Stimulated activated CD4-positive, alpha-beta T cell treated with anti-CD3 and anti-CD28 coated beads, Interleukin-4, amount 100 ng/mL, for 4 hours (primary cell): ENCODE measurements around the gene TFF1.

Experiments
- DNase-seq, 2 experiments: peaks; one replicate each; pipeline ENCODE4 v3.0.0-alpha.2; 2020

Gene TFF1

DNA sequence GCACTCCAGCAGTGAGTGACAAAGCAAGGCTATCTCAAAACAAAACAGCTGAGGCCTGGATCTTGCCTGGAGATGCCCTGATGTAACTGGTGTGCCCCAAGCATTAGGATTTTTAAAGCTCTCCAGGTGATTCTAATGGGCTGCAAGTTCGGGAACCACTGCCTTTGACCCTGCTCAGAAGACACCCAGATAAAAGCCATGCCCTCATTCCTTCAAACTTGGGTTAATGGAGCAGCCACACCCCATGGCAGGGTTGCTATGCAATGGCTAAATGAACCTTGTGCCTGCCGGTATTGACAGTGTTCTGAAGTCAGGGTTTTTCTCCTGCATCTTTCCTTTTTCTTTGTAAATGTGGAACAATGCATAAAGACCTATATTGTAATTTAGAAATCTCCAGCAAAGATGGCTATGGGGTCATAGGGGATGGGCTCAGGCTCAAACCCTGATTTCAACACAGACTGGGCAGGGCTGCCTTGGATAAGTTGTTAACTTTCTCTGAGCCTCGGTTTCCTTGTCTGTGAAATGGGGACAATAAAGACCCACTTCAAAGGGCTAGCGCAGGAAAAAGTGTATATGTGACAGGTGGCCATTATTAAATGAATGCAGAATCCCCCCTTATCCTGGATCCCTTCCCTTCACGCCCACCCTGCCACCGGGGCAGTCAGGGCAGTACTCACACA is 51.6 kb downstream of the TFF1 start:
- DNase-seq, result no peak

DNA sequence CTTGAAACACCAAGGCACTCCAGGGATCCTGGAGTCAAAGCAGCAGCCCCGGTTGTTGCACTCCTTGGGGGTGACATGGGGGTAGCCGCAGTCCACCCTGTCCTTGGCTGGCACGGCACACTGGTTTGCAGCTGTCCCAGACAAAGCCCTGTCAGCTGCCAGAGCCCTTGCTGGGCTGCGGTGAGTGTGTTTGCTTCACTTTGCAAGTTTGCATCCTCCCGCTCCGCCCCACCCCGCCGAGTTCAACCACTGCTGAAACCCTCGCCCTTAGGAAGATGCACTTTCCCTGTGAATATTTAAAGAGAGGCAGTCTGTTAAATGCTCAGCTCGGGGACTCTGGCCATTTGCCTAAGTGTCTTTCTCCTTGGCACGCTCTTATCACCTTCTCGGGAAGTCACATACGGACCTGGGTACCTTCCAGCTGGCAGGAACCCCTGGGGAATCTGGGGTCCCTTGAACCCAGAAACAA is 52.8 kb downstream of the TFF1 start:
- no peak for DNase-seq

DNA sequence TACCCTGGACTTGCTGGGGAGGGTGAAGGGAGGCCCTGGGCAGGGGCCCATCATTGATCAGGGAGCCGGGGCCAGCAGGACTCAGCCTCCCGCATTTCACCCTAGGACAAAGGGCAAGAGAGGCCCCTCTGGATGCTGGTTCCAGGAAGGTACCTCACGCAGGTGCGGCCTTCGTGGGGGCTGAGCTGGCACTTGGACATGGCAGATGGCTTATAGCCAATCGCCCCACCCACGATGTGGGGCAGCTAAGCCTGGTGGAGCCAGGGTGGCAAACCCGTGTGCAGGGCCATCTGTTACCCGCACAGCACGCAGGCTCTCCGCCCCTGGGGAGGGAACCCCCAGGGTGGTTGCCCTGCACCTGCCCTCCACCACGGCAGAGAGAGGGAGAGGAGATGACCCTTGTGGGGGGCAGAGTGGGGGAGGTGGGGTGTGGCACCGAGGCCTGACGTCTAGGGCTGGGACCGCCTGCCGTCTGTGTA is 53.7 kb downstream of the TFF1 start:
- no peak for DNase-seq
